Adrenal gland (tissue), 12 donors: ENCODE results near the gene MYOC. TPM values are rescaled to one million over a fixed set of nuclear protein-coding genes. Genes with fewer than 3 reads are reported as not detected.
A peak's percentile ranks its signal among the peaks of the same experiment; 100 is the strongest.

ENCODE experiments used
- DNase-seq, 7 donors: peaks; one replicate each; pipeline ENCODE4 v3.0.0-alpha.2; 2019 to 2020
- H3K27ac ChIP-seq, 5 donors: fragments of 200-600 bp; sonication (generic) in 4 of 5; 1 replicate in 3 of 5; 2 replicates in 2 of 5; pipeline versions ENCODE4 v1.5.1 to v1.8.0; 2016 to 2020; ENCODE audit warnings: mild to moderate bottlenecking in 1 of 5
- H3K27me3 ChIP-seq: fragments of 200-600 bp; 2 replicates; pipeline ENCODE4 v1.8.0; 2021
- H3K36me3 ChIP-seq, 2 donors: fragments of 200-600 bp; replicated peaks in 1 of 2; 1 replicate in 1 of 2; 2 replicates in 1 of 2; pipeline versions ENCODE4 v1.5.1 to v1.8.0; 2018 to 2022
- H3K4me1 ChIP-seq, 2 donors: fragments of 200-600 bp; replicated peaks in 1 of 2; 1 replicate in 1 of 2; 2 replicates in 1 of 2; pipeline versions ENCODE4 v1.5.1 to v1.8.0; 2018 to 2021
- H3K4me3 ChIP-seq, 4 donors: fragments of 200-600 bp; sonication (generic) in 3 of 4; one replicate each; pipeline ENCODE4 v1.5.1; 2016 to 2018
- H3K9me3 ChIP-seq, 3 donors: fragments of 200-600 bp; sonication (generic) in 1 of 3; replicated peaks in 1 of 3; 1 replicate in 2 of 3; 2 replicates in 1 of 3; pipeline versions ENCODE4 v1.5.1 to v1.8.0; 2016 to 2021
- CTCF ChIP-seq, 6 experiments: fragments of 450-650 bp in 4 of 6; fragments of 200-600 bp in 2 of 6; sonication (generic) in 1 of 6; IDR thresholded peaks; 1 replicate in 5 of 6; 2 replicates in 1 of 6; pipeline versions ENCODE4 v1.5.1 to v1.8.0; 2016 to 2021; ENCODE audit warnings: antibody characterized with exemption in 6 of 6, mild to moderate bottlenecking in 2 of 6, moderate library complexity in 1 of 6
- POLR2A ChIP-seq, 2 donors: fragments of 450-650 bp; IDR thresholded peaks; one replicate each; pipeline ENCODE4 v1.6.1; 2017; ENCODE audit warnings: antibody characterized with exemption in 2 of 2, mild to moderate bottlenecking in 2 of 2, moderate library complexity in 1 of 2
- WGBS, 4 donors: extraction: QIAGEN DNeasy Blood & Tissue Kit in 2 of 4; methylation state at CpG; one replicate each; pipeline versions ENCODE4 v1.1.5 to v1.1.7; 2013 to 2017; 5-methylcytosine and 5-hydroxymethylcytosine counted together
- intact Hi-C, 2 donors: fragments of 100-400 bp; cut with DNase I; formaldehyde crosslinking; loops; one replicate each; pipeline versions ENCODE4 v1.14.1 to v1.15.0; 2022 to 2023
- polyA plus RNA-seq, 3 donors: library from polyadenylated mRNA; stranded (reverse); fragments of 200-250 nt in 2 of 3; fragments of 350-450 nt in 1 of 3; fragmentation: Illumina TruSeq in 1 of 3; extraction: RNeasy Lipid Tissue Mini Kit (QIAGEN cat#74804) in 1 of 3; gene quantifications; one replicate each; pipeline ENCODE4 v1.2.3, GENCODE V29; 2013 to 2014
- total RNA-seq, 9 donors: library from RNA; depleted of rRNA in 4 of 9; stranded (reverse); fragments of >200 nt in 4 of 9; fragments of 120-200 nt in 1 of 9; fragmentation: NEBNext Ultra II Directional in 1 of 9; extraction: Animal tissue kit (Norgen Biotek cat#: 25700) in 1 of 9; gene quantifications; one replicate each; pipeline versions ENCODE4 v1.1.0 to v1.2.4, GENCODE V29; 2013 to 2023
- donor health status: healthy with polysubstance abuse.
- donor health status: Bipolar disorder and iron deficiency.
- donor health status: DM: yes; HTN: yes; CAD: no.
- donor health status: DM: no; HTN: no; CAD: no.
- donor health status: DM: no; HTN: no; CAD: no.
- donor health status: DM: yes; HTN: yes; CAD: no.

The MYOC gene
- total and polyA plus RNA-seq, 12 donors, result 0.06 to 2.1 (median 1.3) TPM; not detected in 2

- Histone ChIP-seq H3K4me1 (peaks cover 0 to 3% of the 10 kb centered on the region in 2 donors), H3K27ac (peak overlapping the region in 4 of 5 donors; percentile 15 to 86 (median 58)), H3K9me3 (no peaks in the 10 kb centered on the region), H3K27me3 (no peaks in the 10 kb centered on the region), H3K36me3 (no peaks in the 10 kb centered on the region), H3K4me3 (no peak overlapping the region)
- peak in 4 of 6 experiments; percentile 45 to 60 (median 54) for TF ChIP-seq CTCF (IDR thresholded peaks at IDR 0.05)
- TF ChIP-seq POLR2A (IDR thresholded peaks at IDR 0.05), result no peak
- intact Hi-C loops, result no loop called here
- 28 to 38% (median 32%) methylated on average over 24 of the region's 24 CpGs for WGBS, 4 donors
- DNase-seq, result peak; percentile 59 to 89 (median 69)
Measured at GRCh38 chr1:171654942-171655745, 2.7 kb upstream of the MYOC start.

DNA sequence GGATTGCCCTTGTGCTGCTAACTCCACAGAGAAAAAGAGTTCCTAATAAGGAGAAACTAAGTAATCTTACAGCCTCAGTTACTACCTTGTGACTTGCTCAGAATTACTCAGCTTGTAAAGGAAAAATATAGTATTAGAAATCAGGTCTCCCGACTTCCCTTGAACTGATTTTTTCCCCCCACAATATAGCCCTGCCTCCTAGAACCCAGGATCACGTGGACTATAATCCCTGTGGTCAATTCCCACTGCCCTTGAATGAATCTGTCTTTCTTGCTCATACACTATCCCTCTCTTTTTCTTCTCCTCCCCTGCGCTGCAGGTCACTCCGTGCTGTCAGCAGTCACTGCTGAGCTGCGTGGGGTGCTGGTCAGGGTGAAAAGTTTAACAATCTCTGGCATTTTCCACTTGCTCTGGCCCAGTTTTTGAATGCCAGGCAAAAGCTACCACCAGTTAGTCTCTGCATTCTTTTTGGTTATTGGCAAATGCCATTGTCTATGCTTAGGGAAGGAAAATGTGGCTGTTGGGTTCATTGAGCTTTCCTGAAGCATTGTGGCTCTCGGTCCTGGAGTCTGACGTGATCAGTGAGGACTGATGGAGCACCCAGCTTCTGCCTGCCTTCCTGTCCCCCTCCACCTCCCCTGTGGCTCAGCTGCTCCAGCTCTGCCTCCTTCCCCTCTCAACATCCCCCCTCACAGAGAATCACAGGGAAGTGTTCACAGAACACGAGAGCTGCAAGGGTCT, 1.9 kb upstream of the MYOC start:
- Histone ChIP-seq H3K27ac (peak overlapping the region in 4 of 5 donors; percentile 2 to 86 (median 44)), H3K4me3 (no peak overlapping the region), H3K4me1 (peaks cover 0 to 3% of the 10 kb centered on the region in 2 donors), H3K9me3 (no peaks in the 10 kb centered on the region), H3K27me3 (no peaks in the 10 kb centered on the region), H3K36me3 (no peaks in the 10 kb centered on the region)
- WGBS, 4 donors, result 52 to 59% (median 55%) methylated on average over 8 of the region's 8 CpGs
- TF ChIP-seq CTCF (IDR thresholded peaks at IDR 0.05), result no peak
- TF ChIP-seq POLR2A (IDR thresholded peaks at IDR 0.05), result no peak
- DNase-seq, result no peak
- intact Hi-C loops, result no loop called here

DNA sequence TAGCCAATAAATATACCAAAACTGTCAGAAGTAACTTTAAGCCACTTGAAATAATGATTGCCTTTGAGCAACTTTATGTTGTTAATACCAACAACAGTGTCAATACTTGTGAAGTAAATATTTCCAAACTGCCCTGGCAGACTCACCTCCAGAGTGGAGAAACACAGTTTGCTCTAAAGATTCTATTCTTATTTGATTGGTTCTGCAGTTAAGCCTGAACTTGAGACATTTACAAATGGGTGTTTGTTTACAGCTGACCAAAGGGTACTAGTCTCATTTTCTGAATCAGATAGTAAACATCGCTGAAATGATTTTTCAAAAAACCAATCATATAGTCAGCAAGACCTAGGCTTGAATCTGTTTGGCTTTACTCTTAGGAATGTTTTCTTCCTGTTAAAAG, 1.3 kb upstream of the MYOC start:
- intact Hi-C loops, result no loop called here
- H3K4me3 ChIP-seq, result no peak overlapping the region
- DNase-seq, result no peak

More for the DNA sequence above, 1.3 kb upstream of the MYOC start:
- Histone ChIP-seq H3K9me3 (no peaks in the 10 kb centered on the region), H3K27me3 (no peaks in the 10 kb centered on the region), H3K36me3 (no peaks in the 10 kb centered on the region), H3K4me1 (peaks cover 0 to 3% of the 10 kb centered on the region in 2 donors), H3K27ac (peak overlapping the region in 2 of 5 donors; percentile 74 to 86)
- TF ChIP-seq POLR2A (IDR thresholded peaks at IDR 0.05) (no peak), CTCF (IDR thresholded peaks at IDR 0.05) (no peak)
- 64 to 72% (median 68%) methylated on average over 1 of the region's 1 CpG for WGBS, 4 donors
